CD4-positive, alpha-beta T cell treated with Interleukin-15 for 1 hour (primary cell): ENCODE results near the gene SHISA7.
A peak's percentile ranks its signal among the peaks of the same experiment; 100 is the strongest.
"Not testable (repeated sequence)": the region's sequence is repeated elsewhere in the genome, so short reads cannot be mapped to it uniquely, and the experiment has no call there.

Source experiments
- DNase-seq: peaks from one replicate; pipeline ENCODE4 v3.0.0-alpha.2; 2020

SHISA7 gene

DNA sequence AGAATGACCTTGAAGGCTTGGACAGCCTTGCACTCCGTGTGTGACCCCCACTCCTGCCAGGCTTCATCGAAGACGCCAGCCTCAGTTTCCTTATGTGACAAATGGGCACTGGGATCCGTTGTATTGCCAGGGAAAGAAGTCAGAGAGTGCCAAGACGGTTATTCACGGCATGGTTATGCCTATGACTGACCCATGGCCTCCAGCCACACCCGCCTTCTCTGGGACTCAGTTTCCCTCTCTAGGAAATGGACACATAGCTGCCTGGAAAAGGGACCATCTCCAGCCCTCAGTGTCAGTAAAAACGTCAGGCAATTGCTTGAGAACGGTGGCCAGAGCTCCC, 34.6 kb downstream of the SHISA7 start:
- DNase-seq: no peak

DNA sequence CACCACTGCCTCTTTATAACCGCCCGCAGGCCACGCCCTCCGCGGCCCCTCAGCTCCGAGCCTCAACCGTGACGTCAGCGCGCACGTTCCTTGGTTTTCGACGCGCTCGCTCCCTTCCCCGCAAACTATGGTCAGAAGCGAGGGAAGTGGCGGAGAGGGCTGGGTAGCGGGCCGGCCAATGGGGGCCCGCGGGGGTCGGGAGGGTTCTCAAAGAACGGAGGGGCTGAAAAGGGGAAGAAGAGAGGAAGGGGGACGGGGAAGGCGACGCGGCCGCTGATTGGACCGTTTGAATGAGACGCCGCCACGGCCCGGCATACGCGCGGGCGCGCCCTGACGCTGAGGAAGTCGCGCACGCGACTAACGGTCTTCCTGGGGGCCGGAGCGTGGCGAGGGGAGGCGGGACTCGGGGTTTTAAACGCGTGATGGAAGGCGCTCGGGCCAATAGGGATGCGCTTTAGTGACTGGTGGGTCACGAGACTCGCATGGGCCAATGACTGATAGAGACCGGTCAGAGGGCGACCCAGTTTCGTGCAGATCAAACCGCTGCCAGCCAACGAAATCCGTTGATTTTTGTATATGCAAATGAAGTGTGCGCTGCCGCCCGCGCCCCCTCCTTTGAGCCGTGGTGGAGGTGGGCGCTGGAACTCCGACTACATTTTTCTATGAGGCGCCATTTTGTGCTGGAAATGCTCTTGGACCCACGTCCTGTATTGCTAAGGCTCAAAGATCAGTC, 35.1 kb downstream of the SHISA7 start:
- DNase-seq: peak; percentile 99

DNA sequence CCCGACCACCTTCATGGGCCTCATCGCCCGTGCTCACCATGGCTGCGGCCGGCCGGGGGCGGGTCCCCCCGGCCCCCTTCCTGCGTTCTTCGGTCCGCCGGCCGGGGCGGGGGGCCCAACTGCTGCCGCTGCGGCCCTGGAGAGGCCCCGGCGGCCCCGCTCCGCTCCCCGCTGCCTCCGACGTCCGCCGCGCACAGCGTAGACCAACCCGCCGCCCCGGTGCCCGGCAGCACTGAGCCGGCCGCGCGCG, 35.6 kb downstream of the SHISA7 start, which contains the start of gene UBE2S:
Gene UBE2S, minus strand, starts transcription at position 239 of the 250 bp plus-strand sequence. Its CDS starts 199 bp downstream, at position 40.
- DNase-seq: not testable (repeated sequence)

DNA sequence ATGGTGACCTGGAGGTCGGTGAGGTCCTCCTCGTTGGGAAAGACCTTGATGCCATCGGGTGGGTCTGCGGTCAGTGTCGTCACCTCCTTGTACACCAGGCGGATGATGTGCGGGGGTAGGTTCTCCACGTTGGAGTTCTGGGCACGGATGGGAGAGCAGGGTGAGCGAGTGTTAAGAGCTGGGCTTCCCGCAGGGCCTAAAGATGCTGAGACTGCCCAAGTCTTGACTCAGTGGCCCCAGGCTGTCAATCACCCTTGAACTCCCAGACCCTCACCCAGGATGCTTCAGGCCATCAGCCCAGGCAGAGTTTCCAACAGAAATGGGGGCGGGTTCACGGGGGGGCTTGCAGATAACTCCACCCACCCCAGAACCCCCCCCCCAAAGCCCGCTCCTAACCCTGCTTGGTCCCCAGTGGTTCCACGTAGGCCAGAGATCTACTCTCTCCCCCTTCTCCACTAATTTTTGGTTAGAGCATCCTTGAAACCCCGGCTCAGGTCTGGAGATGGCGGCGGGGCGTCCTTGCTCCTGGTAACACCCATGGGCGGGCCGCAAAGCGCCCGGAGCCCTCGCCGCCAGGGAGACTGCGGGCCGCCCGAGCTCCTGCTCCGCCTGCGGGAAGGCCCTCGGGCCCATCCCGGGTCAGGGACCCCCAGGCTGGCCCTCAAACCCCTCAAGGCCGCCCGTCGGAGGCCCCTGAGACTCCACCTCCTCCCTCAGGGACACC, 36.1 kb downstream of the SHISA7 start:
- no peak for DNase-seq

DNA sequence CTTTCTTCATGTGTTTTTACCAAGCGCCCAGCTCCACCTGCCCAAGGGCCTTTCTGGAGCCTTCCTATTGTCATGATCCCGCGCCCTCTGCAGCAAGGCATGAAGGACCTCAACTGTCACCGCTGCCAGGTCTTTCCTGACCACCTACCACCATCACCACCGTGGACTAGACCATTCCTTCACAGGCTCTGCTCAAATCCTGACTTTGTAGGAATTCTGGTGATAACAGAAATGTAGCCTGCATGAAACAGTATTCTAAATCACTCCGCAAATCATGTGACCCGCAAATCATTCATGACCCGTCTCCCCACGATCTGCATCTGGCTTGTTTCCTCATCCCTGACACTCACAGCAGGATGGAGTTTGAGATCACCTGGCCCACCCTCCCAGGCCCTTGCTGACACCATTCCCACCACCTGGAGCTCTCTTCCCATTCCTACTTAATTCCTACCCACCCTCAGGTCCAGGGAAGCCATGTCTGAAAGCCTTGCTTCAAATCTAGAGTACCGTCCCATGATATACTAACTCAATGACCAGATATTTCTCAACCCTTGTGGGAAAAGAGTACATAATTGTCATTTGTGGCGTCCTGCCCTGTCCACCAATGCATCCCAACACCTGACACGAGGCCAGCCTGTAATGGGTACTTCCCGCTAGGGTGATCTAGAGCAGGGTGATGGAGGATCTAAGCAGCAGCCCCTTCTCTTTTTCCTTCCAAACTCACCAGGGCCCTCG, 36.8 kb downstream of the SHISA7 start:
- no peak for DNase-seq

- DNase-seq: no peak
These were observed 37.5 kb downstream of the SHISA7 start for GRCh38 chr19:55405638-55406037.

- DNase-seq: no peak
These were observed 40.6 kb downstream of the SHISA7 start for GRCh38 chr19:55402509-55402908.

DNA sequence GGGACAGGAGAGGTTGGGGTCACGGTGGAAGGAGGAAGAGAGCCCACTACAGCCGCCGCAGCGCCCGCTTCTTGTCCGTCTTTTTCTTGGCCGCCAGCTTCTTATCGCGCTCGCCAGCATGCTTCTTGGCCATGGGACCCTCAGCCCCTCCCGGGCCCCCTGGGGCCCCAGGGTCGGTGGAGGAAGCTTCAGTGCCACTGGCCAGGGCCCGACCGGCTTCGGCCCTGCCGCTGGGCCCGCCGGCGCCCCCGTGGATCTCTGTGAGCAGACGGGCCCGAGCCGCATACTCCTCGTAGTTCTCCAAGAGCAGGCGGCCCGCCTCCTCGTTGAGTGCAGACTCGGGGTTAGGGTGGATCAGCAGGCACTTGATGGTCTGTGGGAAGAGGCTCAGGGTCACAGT, 41.7 kb downstream of the SHISA7 start:
- not testable (repeated sequence) for DNase-seq

GRCh38 chr19:55400281-55401087, 42.6 kb downstream of the SHISA7 start:
- DNase-seq: no peak

DNA sequence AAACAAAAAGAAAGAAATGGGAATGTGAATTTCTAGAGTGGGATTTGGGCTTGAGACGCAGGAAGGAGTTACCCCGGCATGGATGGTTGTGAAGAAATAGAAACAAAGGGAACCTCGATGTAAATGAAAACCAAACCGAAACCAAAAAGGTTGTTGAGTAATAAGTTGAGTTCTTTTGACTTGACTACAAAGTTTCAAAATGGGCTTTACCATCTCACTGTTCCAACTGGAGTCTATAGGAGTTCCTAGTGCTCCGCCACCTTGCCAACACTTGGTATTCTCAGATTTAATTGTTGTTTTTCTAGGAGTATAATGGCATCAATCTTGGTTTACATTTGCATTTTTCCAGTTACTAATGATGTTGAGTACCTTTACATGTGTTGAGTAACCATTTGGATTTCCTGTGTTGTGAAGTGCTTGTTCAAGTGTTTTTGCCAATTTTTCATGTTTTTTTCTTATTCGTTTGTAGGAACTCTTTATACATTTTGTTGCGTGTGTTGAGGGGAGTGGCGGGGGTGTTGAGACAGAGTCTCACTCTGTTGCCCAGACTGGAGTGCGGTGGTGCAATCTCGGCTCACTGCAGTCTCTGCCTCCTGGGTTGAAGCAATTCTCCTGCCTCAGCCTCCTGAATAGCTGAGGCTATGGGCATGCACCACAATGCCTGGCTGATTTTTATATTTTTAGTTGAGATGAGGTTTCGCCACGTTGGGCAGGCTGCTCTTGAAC, 44.7 kb downstream of the SHISA7 start:
- DNase-seq: no peak

DNA sequence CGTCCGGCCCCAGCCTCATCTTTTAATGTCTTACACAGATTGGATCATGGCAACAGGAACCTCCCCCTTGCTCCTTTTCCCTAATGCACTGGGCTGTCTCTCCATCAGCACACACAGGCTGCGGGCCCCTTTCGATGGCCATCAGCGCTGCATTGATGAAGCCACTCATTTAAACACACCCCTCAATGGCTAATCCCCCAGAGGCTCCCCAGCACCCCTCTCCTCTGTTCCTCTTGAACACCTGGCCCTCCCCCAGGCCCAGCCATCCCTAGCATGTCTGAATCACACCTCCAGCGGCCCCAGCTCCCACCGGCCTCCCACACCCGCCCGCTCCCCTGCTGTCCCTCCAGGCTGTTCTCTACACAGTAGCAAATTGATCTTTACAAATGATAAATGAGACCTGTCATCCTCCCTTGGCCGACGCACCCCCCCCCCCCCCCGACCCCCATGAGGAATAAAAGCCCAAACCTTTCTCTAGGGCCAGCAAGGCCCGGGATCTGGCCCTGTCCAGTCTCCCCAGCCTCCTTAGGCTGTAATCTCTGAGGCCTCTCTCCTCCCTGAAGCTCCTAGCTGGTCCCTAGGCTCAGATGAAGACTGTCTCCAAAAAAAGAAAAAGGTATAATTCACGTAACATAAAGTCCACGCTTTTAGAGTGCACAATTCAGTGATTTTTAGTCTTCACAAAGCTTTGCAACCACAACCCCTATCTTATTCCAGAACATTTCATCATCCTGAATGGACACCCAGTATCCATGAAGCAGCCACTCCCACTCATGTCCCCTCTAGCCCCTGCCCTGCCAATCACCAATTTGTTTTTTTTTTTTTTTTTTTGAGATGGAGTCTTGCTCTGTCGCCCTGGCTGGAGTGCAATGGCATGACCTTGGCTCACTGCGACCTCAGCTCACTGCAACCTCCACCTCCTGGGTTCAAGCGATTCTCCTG, 50.0 kb downstream of the SHISA7 start:
- no peak for DNase-seq

DNA sequence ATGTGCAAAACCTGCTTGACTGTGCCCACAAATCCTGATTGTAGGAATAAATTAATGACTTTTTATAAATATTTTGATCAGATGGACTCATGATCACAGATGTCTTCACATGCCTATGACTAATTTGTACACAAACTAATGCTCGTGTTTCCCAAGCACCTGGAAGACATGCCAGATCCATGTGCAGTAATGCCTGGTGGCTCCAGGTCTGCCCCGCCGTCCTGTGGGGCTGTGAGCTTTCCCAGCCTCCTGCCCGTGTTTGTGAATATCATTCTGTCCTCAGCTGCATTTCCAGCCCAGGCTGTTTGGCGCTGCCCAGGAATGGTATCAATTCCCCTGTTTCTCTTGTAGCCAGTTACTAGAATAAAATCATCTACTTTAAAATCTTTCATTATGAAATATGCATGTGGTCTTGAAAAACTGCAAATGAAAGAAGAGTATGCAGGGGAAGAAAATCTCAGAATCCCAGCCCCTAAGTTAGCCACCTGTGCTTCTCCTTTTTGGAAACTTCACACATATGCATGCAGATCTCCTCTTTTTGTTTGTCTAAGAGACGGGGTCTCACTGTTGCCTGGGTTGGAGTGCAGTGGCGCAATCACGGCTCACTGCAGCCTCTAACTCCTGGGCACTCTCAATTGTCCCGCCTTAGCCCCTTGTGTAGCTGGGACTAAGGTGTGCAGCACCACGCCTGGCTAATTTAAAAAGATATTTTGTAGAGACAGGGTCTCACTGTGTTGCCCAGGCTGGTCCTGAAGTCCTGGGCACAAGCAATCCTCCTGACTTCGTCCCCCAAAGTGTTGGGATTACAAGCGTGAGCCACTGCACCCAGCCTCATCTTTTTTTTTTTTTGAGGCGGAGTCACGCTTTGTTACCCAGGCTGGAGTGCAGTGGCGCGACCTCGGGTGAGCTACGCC, 51.1 kb downstream of the SHISA7 start:
- DNase-seq: no peak

DNA sequence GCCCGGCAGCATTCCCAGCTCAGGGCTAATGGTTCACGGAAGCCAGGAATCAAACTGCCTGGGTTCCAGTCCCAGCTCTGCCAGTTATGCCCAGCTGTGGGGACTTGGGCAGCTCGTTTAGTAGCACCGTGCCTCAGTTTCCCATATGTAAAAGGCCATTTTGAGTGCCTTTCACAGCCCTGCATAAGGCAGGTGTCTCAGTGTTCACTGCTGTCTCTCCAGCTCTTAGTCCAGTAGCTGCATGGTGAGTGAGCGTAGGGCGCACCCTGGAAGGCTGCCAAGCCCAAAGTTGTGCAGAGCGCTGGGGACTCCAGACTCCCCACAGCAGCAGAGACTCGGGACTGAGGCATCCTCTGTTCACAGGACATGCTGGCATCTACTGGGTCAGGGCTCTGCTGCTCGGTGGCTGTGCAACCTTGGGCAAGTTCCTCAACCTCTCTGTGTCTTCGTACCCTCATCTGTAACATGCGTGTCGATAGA, 51.9 kb downstream of the SHISA7 start:
- no peak for DNase-seq

DNA sequence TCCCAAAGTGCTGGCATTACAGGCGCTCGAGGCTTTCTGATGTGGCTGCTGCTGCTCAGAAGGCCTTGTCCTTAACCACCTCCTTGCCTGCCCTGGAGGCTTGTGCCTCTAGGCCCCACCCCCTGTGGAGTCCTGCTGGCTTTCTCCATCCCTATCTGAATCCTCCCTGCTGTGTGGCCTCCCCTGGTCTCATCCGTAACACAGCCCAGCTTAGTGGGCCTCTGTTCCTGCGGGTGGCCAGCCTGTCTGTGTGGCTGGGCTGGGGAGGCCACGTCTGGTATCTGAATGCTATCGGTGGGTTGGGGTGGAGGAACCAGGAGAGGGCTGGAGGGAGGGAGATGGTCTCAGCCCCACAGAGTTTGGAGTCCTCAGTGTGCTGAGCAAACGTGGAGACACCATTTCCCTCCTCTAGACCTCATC, 52.6 kb downstream of the SHISA7 start:
- no peak for DNase-seq

DNA sequence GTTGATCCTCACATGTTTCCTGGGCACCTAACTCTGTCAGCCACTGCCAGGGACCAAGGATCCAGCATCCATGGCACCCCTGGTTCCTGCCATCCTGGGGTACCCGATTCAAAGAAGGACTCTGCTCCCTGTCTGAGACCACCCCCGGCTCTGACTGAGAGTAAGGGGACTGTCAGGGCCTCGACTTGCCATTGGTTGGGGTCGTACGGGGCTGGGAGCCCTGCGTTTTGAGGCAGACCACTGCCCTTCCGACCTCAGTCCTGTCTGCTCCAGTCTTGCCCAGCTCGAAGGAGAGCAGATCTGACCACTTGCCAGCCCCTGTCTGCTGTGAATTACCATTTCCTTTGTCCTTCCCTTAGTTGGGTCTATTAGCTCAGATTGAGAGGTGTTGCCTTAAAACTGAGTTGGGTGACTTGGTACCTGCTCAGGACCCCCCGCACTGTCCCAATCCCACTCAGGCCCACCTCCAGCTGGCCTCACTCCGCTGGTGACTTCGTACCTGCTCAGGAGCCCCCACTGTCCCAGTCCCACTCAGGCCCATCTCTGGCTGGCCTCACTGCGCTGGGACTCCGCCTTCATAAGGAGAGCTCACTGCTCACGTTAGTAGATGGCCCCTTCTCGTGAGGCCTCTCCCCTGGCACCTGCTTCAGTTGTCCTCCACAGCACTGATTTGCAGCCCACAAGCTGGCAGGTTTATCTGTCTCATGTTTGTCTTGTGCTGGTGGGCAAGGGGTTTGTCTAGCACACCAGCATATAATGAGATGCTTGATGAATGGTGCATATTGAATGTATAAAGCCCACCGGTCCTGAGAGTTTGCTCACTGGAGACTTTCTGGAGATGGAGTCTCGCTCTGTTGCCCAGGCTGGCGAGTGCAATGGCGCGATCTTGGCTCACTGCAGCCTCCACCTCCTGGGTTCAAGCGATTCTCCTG, 53.4 kb downstream of the SHISA7 start:
- no peak for DNase-seq

DNA sequence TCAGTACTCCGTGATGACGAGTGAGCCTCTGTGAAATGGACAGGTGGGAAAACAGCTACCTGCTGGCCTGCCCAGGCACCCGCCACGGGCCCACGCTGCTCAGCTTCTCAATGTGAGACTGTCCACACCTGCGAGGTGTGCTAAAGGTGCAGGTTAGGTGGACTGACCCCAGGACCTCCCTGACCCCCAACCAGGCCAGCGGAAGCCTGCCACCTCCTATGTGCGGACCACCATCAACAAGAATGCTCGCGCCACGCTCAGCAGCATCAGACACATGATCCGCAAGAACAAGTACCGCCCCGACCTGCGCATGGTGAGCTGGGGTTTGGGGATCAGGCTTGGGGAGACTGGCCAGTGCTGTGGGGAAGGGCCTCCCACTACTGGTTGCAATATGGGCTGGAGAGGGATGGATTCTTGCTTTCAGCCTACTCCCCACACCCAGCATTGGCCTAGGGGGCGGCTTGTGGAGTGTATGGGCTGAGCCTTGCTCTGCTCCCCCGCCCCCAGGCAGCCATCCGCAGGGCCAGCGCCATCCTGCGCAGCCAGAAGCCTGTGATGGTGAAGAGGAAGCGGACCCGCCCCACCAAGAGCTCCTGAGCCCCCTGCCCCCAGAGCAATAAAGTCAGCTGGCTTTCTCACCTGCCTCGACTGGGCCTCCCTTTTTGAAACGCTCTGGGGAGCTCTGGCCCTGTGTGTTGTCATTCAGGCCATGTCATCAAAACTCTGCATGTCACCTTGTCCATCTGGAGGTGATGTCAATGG, 55.2 kb downstream of the SHISA7 start:
- no peak for DNase-seq

GRCh38 chr19:55386493-55386971, 56.6 kb downstream of the SHISA7 start:
- DNase-seq: no peak
